Nephron progenitor cell (in vitro differentiated cells): ENCODE results near the gene MPP1.

Experiments
- DNase-seq: peaks from one replicate; pipeline ENCODE4 v3.0.0; 2021
- H3K27ac Mint-ChIP-seq: 2 replicates; pipeline ENCODE4 v1.8.0; 2021; ENCODE audit warnings: mild to moderate bottlenecking, moderate library complexity, mixed read lengths
- H3K27me3 Mint-ChIP-seq: 2 replicates; pipeline ENCODE4 v1.8.0; 2021; ENCODE audit warnings: mild to moderate bottlenecking, low read depth, mixed read lengths; ENCODE audit not compliant: poor library complexity
- H3K36me3 Mint-ChIP-seq: 2 replicates; pipeline ENCODE4 v1.8.0; 2021; ENCODE audit warnings: low read depth, mixed read lengths
- H3K4me1 Mint-ChIP-seq: 2 replicates; pipeline ENCODE4 v1.8.0; 2021; ENCODE audit warnings: mixed read lengths
- H3K4me3 Mint-ChIP-seq: 2 replicates; pipeline ENCODE4 v1.8.0; 2021; ENCODE audit warnings: mild to moderate bottlenecking, moderate library complexity, mixed read lengths
- H3K9me3 Mint-ChIP-seq: 2 replicates; pipeline ENCODE4 v1.8.0; 2021; ENCODE audit warnings: mild to moderate bottlenecking, moderate library complexity, mixed read lengths
- TF ChIP-seq, protein P1 (sequence below): fragments of 200-600 bp; sonication (generic); IDR thresholded peaks from 2 replicates; pipeline ENCODE4 v1.5.0; 2021; ENCODE audit warnings: antibody characterized with exemption

The MPP1 gene

DNA sequence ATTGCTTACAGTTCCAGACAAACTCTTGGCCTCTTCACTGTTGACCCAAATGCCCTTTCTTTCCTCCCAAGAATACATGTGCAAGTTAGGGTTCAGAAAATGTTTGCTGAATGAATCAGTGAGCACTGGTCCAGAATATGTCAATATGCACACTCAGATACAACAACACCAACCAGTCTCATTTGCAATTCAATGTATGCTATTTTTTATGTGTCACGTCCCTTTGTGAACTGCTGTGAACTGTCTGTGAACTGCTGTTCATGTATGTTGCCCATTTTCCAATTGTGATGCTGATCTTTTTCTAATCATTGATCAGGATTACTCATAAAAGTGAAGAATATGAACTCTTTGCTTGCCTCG lies 72.2 kb downstream of the MPP1 start:
- Mint-ChIP-seq H3K27ac (no peak overlapping the region), H3K4me3 (no peak overlapping the region), H3K27me3 (peaks cover 6% of the 10 kb centered on the region), H3K36me3 (no peaks in the 10 kb centered on the region), H3K9me3 (peaks cover 49% of the 10 kb centered on the region), H3K4me1 (peaks cover 37% of the 10 kb centered on the region)
- TF ChIP-seq, protein P1, sequence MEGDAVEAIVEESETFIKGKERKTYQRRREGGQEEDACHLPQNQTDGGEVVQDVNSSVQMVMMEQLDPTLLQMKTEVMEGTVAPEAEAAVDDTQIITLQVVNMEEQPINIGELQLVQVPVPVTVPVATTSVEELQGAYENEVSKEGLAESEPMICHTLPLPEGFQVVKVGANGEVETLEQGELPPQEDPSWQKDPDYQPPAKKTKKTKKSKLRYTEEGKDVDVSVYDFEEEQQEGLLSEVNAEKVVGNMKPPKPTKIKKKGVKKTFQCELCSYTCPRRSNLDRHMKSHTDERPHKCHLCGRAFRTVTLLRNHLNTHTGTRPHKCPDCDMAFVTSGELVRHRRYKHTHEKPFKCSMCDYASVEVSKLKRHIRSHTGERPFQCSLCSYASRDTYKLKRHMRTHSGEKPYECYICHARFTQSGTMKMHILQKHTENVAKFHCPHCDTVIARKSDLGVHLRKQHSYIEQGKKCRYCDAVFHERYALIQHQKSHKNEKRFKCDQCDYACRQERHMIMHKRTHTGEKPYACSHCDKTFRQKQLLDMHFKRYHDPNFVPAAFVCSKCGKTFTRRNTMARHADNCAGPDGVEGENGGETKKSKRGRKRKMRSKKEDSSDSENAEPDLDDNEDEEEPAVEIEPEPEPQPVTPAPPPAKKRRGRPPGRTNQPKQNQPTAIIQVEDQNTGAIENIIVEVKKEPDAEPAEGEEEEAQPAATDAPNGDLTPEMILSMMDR = no peak
- DNase-seq = no peak

DNA sequence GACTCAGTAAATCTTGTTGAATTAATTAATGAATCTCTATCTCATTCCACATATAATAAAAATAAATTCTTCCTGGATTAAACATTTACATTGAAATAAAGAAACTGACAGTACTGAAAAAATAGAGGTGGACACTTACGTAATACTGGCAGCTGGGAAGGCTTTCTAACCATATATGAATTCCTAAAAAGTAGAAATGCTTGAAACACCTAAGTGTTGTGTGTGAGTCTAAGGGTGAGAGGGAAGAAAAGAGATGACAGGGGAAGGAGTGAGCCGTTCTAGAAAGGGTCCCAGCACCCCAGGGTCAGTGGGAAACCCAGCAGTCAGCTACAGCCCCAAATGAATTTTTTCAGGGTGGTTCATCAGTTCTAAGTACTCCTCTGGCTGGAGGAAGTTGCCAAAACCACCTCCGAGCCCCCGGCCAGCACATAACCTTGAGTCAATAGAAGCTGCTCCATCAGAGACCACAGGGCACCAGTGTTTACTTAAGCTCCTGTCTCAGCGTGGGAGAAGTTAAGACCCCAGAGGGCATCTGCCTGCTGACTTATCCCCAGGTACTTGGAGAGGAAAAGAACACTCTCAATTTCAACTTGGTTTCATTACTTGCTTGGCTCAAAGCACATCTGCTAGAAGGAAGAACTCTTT lies 72.7 kb downstream of the MPP1 start:
- no peak overlapping the region for H3K27ac Mint-ChIP-seq
- TF ChIP-seq, protein P1 = no peak

DNA sequence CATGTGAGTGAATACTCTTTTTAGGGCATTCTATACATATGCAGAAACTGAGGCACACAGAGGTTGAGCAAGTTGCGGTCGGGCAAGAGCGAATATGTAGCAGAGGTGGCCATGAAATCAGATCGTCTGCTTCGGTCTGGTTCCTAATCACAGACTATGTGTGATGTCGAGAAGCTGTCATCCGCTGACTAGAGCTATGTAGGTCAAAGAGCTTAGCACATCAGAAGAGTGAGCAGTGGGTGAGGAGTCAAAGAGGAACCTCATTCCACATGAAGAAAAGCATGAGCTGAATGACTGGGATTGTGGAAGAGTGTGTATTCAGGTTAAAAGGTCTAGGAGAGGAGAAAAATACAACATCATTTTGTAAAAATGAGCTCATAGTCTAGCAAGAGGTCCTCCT lies 73.4 kb downstream of the MPP1 start:
- Mint-ChIP-seq H3K27ac (no peak overlapping the region), H3K9me3 (peaks cover 41% of the 10 kb centered on the region), H3K36me3 (no peaks in the 10 kb centered on the region), H3K4me3 (no peak overlapping the region), H3K27me3 (peaks cover 9% of the 10 kb centered on the region), H3K4me1 (peaks cover 37% of the 10 kb centered on the region)
- DNase-seq = no peak
- TF ChIP-seq, protein P1 = no peak

More for the DNA sequence above, 72.7 kb downstream of the MPP1 start:
- Mint-ChIP-seq H3K4me1 (peaks cover 37% of the 10 kb centered on the region), H3K36me3 (no peaks in the 10 kb centered on the region), H3K9me3 (peaks cover 48% of the 10 kb centered on the region), H3K27me3 (peaks cover 6% of the 10 kb centered on the region), H3K4me3 (no peak overlapping the region)
- DNase-seq = no peak

DNA sequence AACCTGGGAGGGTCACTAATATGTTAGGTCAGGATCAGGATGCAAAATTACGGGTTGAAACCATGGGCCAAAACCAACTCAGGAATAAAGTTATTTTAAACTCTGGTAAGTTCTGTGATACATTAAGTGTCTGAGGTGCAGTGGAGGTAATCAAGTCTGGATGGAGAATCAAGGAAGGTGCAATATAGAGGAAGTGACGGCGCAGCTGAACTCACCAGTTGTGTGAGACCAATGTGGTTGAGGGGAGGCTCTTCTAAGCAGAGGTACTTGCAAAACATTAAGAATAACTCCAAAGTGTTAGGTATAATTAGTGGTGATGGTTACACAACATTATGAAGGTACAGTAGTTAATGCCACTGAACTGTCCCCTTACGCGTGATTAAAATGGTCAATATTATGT lies 74.1 kb downstream of the MPP1 start:
- Mint-ChIP-seq H3K4me1 (peaks cover 37% of the 10 kb centered on the region), H3K9me3 (peaks cover 36% of the 10 kb centered on the region), H3K27ac (no peak overlapping the region), H3K4me3 (no peak overlapping the region), H3K27me3 (peaks cover 9% of the 10 kb centered on the region), H3K36me3 (no peaks in the 10 kb centered on the region)
- no peak for DNase-seq
- TF ChIP-seq, protein P1 = no peak

DNA sequence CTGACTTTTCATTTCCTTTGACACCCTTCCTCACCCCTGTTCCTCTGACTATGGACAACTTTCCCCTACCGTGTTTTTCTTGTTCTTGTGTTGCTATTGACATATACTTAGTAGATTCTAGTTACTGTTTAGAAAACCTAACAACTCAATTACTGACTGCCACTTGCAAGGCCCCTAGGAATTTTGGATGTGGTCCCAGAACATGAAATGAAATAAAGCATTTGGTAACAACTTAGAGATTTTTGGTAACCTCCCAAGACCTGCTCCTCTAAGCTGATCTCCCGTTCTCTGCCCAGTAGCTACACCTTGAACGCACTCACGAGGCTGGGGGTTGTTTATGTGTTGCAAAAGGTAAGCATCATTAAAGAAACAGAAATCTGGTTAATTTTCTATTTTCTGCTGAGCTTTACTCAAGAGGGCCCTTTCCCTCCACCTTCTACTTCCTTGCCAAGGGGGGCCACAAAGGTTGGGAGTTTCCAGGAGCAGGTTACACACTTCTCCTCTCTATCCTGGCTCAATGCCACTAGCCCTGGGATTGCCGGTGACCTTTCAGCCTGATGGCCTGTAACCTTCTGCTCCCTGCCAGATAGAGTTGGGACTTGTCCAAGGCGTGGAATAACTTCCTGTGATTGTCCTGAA lies 74.9 kb downstream of the MPP1 start:
- Mint-ChIP-seq H3K9me3 (peaks cover 38% of the 10 kb centered on the region), H3K4me1 (peaks cover 32% of the 10 kb centered on the region), H3K36me3 (no peaks in the 10 kb centered on the region), H3K4me3 (no peak overlapping the region), H3K27ac (no peak overlapping the region), H3K27me3 (peaks cover 6% of the 10 kb centered on the region)
- no peak for DNase-seq
- TF ChIP-seq, protein P1 = no peak

DNA sequence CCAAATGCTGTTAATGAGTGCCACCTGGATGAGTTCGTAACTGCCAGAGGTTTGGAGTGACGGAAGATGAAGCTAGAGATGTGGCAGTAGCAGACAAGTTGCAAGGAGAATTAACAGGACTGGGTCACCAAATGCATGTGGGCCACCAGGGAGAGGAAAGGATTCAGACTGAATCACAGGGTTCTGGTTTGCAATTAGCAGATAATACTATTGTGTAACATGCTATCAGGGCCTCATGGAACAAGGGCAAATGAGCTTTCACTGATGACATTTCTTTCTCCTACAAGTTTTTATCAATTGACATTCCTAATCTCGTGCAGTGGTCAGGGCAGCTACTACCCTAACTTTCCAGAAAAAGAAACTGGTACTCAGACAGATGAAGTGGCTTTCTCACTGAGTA lies 75.8 kb downstream of the MPP1 start:
- TF ChIP-seq, protein P1 = no peak
- Mint-ChIP-seq H3K27me3 (peaks cover 9% of the 10 kb centered on the region), H3K4me1 (peaks cover 25% of the 10 kb centered on the region), H3K9me3 (peaks cover 47% of the 10 kb centered on the region), H3K36me3 (no peaks in the 10 kb centered on the region), H3K4me3 (no peak overlapping the region), H3K27ac (no peak overlapping the region)
- no peak for DNase-seq
